Fibroblast of mammary gland (primary cell): ENCODE measurements around the gene SPART.
"Not testable (repeated sequence)": the region's sequence is repeated elsewhere in the genome, so short reads cannot be mapped to it uniquely, and the experiment has no call there.

ENCODE experiments used
- DNase-seq: peaks from one replicate; pipeline ENCODE4 v3.0.0-alpha.2; 2010; ENCODE audit warnings: low read depth
- H3K4me3 ChIP-seq: 2 replicates; pipeline ENCODE4 v1.5.1; 2011; ENCODE audit warnings: low read depth, mild to moderate bottlenecking, low read length, moderate library complexity; ENCODE audit not compliant: control insufficient read depth
- CTCF ChIP-seq: conservative IDR thresholded peaks from 2 replicates; pipeline ENCODE4 v1.5.1; 2011; ENCODE audit warnings: low read depth, low read length, inconsistent platforms; ENCODE audit not compliant: control insufficient read depth, insufficient read depth

The SPART gene

GRCh38 chr13:36337938-36338641, 8.1 kb downstream of the SPART start:
- H3K4me3 ChIP-seq: no peak overlapping the region
- DNase-seq: no peak
- no peak for TF ChIP-seq CTCF

- no peak overlapping the region for H3K4me3 ChIP-seq
- DNase-seq: peak; percentile 66
- no peak for TF ChIP-seq CTCF
Observed at GRCh38 chr13:36332986-36333385, 13.2 kb downstream of the SPART start.

- not testable (repeated sequence) for DNase-seq, H3K4me3 ChIP-seq
Observed at GRCh38 chr13:36332255-36332654, 13.9 kb downstream of the SPART start.

- no peak for TF ChIP-seq CTCF
- no peak overlapping the region for H3K4me3 ChIP-seq
- DNase-seq: no peak
Observed at GRCh38 chr13:36331280-36331679, 14.9 kb downstream of the SPART start.

GRCh38 chr13:36329361-36329760, 16.8 kb downstream of the SPART start:
- peak; percentile 46 for DNase-seq
- no peak overlapping the region for H3K4me3 ChIP-seq
- TF ChIP-seq CTCF: no peak

GRCh38 chr13:36328821-36329220, 17.4 kb downstream of the SPART start:
- no peak for DNase-seq
- no peak for TF ChIP-seq CTCF
- H3K4me3 ChIP-seq: no peak overlapping the region

- H3K4me3 ChIP-seq: no peak overlapping the region
- TF ChIP-seq CTCF: no peak
- no peak for DNase-seq
Observed at GRCh38 chr13:36325912-36326311, 20.3 kb downstream of the SPART start.

GRCh38 chr13:36324881-36325280, 21.3 kb downstream of the SPART start:
- not testable (repeated sequence) for H3K4me3 ChIP-seq, DNase-seq
